D721Med (cell line): ENCODE data around the gene COX6A2.
A peak's percentile ranks its signal among the peaks of the same experiment; 100 is the strongest.

Source experiments
- DNase-seq: peaks from one replicate; pipeline ENCODE4 v3.0.0; 2011; ENCODE audit warnings: low spot score; ENCODE audit not compliant: insufficient read length
- FAIRE-seq: peaks from 2 replicates; lab custom pipeline; 2011; peaks lifted over from hg19 to GRCh38; lab: Jason Lieb, UNC
- TF ChIP-seq, protein P1 (sequence below): IDR thresholded peaks from 2 replicates; pipeline ENCODE4 v1.5.1; 2012; ENCODE audit warnings: mild to moderate bottlenecking, control low read depth; ENCODE audit not compliant: insufficient read depth; ENCODE audit errors: missing control alignments

Gene COX6A2

DNA sequence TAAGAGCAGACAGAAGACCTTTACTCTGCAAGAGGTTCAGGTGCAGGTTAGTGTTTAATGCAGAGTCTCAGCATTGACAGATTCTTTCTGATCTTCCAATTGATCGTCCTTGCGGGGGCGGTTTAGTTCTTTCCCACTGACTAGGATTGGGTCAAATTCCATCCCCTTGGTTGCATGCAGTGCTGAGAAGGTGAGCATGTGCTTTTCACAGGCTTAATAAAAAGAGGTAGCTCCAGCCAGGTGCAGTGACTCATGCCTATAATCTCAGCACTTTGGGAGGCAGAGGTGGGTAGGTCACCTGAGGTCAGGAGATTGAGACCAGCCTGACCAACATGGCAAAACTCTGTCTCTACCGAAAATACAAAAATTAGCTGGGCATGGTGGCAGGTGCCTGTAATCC lies 42.5 kb downstream of the COX6A2 start:
- DNase-seq, result no peak
- TF ChIP-seq, protein P1, sequence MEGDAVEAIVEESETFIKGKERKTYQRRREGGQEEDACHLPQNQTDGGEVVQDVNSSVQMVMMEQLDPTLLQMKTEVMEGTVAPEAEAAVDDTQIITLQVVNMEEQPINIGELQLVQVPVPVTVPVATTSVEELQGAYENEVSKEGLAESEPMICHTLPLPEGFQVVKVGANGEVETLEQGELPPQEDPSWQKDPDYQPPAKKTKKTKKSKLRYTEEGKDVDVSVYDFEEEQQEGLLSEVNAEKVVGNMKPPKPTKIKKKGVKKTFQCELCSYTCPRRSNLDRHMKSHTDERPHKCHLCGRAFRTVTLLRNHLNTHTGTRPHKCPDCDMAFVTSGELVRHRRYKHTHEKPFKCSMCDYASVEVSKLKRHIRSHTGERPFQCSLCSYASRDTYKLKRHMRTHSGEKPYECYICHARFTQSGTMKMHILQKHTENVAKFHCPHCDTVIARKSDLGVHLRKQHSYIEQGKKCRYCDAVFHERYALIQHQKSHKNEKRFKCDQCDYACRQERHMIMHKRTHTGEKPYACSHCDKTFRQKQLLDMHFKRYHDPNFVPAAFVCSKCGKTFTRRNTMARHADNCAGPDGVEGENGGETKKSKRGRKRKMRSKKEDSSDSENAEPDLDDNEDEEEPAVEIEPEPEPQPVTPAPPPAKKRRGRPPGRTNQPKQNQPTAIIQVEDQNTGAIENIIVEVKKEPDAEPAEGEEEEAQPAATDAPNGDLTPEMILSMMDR, result no peak
- no peak for FAIRE-seq

DNA sequence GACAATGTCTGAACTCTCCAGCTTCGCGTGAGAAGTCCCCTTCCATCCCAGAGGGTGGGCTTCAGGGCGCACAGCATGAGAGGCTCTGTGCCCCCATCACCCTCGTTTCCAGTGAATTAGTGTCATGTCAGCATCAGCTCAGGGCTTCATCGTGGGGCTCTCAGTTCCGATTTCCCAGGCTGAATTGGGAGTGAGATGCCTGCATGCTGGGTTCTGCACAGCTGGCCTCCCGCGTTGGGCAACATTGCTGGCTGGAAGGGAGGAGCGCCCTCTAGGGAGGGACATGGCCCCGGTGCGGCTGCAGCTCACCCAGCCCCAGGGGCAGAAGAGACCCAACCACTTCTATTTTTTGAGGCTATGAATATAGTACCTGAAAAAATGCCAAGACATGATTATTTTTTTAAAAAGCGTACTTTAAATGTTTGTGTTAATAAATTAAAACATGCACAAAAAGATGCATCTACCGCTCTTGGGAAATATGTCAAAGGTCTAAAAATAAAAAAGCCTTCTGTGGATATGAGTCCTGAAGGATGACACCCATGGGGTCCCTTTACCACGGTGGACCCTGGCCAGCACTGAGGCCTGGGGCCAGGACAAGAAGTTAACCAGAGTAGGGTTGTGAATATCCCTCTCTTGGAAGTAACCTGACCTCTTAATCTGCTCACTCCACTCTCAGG lies 45.5 kb downstream of the COX6A2 start:
- TF ChIP-seq, protein P1, result peak; percentile 53
- no peak for FAIRE-seq
- no peak for DNase-seq

DNA sequence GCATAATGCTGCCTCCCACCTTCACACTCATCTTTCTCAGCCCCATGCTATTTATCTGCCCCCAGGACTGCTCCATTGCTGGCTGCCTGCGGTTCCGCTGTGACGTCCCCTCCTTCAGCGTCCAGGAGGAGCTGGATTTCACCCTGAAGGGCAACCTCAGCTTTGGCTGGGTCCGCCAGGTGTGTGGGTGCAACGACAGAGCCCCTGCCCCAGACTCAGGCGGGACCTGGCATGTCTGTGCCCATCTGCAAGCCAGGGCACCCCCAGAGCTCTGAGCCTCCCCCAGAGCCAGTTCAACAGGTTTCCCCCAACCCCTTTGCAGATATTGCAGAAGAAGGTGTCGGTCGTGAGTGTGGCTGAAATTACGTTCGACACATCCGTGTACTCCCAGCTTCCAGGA lies 48.0 kb downstream of the COX6A2 start:
- TF ChIP-seq, protein P1, result no peak
- FAIRE-seq, result no peak

More for the DNA sequence above, 48.0 kb downstream of the COX6A2 start:
- DNase-seq, result no peak
